NAMALWA (cell line): ENCODE results near the gene MRPL20.
"Not testable (repeated sequence)": the region's sequence is repeated elsewhere in the genome, so short reads cannot be mapped to it uniquely, and the experiment has no call there.

Source experiments
- DNase-seq: peaks from one replicate; pipeline ENCODE4 v3.0.0-alpha.2; 2015; ENCODE audit warnings: low spot score

Gene MRPL20

DNA sequence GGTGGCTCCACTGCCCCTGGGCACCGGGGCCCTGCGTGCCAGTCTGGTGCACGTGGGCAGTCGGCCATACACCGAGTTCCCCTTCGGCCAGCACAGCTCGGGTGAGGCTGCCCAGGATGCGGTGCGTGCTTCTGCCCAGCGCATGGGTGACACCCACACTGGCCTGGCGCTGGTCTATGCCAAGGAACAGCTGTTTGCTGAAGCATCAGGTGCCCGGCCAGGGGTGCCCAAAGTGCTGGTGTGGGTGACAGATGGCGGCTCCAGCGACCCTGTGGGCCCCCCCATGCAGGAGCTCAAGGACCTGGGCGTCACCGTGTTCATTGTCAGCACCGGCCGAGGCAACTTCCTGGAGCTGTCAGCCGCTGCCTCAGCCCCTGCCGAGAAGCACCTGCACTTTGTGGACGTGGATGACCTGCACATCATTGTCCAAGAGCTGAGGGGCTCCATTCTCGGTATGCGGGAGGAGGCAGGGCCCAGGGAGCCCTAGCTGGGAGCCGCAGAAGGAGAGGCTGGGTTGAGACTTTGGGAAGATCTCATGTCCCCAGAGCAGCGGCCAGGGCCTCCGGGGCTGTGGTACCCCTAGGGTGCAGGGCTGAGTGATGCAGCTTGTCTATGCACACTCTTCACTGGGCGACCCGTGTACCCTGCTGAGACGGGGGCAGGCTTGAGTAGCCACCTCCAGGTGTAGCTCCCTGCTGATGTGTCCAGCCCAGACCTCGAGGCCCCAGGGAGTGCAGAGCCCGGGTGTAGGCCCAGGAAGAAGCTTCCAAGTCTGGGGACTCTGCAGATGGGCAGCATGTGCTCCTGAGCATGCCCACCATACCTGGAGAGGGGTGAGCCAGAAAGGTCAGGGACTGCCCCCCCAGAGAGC is 30.2 kb upstream of the MRPL20 start:
- no peak for DNase-seq

DNA sequence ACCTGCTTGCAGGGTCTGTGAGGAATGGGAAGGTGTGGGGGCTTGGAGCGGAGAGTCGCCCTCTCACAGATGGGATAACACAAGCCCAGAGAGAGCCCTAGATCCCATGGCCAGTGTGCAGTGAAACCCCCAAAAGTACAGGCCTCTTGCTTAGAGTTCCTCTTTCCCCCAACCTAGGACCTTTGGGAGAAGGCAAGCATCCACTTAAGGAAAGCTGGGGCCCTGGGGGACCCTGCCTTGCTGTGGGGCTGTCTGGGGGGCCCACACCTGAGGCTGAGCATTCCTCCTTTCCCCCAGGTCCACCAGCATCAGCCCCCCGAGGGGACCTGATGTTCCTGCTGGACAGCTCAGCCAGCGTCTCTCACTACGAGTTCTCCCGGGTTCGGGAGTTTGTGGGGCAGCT is 29.5 kb upstream of the MRPL20 start:
- no peak for DNase-seq

DNA sequence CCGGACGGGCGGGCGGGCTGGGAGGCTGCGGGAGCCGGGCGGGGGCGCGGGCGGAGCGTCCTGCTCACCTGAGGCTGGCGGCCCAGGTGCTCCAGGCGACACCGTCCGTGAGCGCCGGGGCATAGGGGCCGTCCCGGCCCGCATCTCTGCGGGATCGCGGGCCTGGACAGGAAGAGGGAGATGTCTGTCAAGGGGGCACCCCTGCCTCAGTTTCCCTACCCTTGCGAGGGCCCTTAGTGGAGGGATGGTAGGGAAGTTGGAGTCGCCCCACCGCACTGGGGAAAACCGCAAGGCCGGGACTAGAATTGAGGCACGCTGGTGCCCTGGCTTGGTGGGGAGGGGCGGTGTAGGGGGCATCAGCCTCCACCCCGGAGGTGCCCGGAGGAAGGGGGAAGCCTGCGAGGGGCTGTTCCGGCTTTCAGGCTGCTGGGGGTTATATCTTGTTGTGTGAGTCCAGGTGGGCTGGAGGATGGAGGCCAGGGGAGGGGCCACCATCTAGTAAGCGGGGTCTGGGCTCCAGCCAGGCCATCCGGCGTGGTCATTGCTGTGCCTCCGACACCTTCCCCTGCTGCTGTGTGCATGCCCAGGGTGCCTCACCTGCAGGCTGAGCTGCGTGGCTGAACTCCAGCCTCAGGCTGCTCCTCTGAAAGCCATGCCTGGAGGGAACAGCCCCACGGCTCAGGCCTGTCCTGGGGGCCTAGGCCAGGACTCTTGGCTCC is 29.0 kb upstream of the MRPL20 start:
- no peak for DNase-seq

DNA sequence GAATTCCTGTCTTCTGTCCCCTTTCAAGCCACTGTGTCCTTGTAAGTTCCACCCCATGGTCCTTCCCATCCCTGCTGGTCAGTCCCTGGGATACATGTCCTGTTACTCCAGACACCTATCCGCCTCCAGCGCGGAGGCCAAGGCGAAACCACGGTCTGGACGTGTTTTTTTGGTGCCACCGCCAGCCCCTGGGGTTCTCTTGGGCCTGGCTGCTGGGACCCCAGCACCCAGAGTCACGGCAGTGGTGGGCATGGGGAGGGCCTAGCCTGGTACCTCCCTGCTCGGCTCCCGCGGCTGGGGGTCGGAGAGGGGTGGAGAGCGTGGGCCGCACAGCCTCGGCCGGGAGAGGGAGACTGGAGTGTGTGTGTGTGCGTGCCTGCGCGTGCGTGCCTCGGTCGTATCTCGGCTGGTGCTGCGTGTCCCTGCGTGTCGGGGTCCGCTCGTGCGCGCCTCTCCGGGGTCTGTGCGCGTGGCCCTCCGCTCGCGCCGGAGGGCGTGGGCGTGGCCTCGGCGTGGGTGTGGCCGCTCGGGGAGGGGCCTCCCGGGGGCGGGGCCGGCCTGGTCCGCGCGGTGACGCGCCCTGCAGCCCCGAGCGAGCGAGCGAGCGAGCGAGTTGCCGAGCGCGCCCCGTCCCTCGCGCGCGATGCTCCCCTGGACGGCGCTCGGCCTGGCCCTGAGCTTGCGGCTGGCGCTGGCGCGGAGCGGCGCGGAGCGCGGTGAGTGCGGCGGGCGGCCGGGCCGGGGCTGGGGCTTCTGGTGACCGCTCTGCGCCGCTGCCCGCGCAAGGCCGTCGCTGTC is 28.2 kb upstream of the MRPL20 start, which contains the start of gene VWA1:
Gene VWA1 (plus strand): TSS at position 585 of the 798 bp plus-strand sequence. CDS start 59 bp downstream, at position 644.
- DNase-seq = no peak

DNA sequence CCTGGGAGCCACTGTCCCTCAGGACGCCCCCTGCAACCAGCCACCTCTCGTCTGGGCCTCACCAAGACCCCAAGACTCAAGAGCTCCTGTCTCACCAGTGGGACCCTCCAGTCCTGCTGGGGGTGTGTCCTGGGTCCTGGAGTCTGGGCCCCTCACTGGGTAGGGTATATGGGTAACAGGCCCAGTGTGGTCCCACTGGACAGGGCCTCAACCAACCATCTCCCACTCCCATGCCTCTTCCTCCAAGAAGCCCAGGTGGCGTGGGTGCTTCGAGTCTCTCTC is 27.7 kb upstream of the MRPL20 start:
- DNase-seq = no peak

DNA sequence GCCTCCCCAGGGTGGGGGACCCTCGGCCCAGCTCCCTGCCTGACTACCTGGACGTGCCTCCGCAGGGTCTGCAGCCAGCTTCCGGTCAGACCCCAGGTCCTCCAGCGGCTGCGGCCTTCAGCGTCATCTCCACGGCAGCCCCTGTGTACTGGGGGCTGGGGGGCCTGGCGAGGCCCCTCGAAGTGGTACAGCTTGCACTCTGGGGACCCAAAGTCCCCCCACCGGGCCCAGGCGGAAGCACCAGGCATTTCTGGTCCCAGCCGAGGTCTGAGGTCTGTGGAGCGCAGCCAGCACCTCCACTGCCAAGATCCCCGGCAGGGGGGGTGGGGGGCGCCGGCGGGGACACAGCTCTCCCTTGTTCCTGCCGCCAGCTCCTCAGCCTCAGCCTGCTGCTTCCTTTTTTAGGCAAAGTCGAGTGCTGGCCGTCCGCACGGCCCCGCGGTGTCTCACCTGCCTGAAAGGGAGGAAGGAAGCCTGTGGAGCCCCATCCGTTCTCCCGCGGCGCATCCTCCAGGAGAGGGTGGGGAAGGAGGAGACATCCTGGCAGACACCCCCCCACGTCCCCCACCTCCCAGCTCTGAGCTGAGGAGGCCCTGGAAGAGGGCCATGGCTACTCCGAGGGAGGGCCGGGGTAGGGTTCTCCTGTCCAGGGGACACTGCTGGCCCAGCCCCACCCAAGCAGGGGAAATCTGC is 27.2 kb upstream of the MRPL20 start:
- no peak for DNase-seq

DNA sequence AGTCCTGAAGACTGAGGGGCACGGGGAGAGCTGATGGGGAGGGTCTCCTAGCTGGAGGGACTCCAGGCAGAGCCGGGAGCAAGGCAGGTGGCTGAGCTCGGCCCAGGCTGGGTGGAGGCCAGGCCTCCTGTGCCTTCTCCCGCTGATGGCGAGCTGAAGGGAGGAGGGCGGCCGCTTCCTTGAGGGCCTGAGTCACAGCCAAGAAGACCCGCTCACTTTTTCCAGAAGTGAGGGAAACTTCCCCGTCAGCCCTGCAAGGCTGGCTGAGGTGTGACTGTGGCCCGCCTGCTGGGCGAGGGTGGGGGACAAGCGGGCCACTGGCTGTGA is 26.7 kb upstream of the MRPL20 start:
- no peak for DNase-seq

DNA sequence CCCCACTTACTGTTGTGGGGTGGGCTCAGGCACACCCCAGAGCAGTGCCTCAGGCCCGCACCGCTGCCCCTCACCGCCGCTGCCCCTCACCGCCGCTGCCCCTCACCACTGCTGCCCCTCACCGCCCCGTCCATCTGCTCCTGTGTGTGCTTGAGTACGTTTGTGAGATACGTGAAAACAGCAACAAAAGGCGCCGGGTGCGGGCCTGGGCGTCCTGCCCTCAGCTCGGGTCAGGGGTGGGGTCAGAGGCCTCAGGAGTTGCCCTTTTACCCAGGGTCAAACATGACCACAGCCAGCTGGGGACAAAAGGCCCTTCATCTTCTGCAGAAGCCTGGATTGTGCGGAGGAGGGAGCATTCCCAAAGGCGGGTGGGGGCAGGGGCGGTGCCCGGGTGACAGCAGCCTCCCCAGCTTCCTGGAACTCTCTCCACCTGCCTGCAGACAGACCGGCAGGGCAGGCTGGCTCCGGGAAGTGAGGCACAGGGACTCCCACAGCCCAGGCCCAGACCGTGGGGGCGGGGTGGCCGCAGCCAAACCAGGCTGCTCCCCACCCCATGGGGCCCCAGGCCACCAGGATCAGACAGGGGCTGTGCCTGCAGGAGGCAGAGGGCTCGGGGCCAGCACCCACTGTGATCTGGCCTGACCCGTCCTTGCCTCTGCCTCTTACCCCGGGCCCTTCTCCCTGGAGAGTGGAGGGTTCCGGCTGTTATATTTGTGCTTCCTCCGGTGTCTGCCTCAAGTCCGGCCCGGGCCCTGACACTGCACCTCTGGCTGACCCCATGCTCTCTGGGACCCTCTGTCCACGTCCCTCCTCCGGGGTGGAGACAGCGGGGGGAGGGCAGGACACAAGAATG is 26.1 kb upstream of the MRPL20 start:
- DNase-seq = no peak

DNA sequence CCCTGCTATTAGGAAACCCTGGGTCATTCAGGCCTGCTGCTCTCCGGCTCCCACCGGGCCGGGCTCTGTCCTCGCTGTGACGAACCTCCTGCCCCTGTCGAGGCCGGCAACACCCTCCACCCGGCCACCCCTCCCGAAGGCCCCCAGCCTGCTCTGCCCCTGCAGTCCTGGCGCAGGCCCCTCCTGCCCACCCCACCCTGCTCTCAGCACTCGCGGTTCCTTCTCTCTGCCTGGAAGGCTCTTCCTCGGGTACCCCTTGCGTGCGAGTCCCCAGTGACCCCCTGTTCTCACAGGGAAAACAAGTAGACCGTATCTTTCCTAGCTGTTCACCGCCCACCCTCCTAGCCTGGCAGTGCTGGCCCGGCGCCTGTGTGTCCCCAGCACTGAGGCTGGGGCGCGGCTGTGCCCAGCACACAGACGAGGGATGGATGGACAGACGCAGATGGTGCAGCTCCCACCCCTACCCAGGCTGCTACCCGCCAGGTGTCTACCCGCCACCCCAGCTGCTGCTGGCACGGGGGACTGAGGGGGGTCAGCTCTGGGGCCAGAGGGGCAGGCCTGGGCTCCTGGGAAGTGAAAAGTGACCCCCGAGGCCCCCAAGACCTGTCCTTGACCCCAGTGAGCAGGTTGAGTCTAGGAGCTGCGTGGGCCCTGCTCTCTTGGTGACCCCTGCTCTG is 25.3 kb upstream of the MRPL20 start:
- no peak for DNase-seq

DNA sequence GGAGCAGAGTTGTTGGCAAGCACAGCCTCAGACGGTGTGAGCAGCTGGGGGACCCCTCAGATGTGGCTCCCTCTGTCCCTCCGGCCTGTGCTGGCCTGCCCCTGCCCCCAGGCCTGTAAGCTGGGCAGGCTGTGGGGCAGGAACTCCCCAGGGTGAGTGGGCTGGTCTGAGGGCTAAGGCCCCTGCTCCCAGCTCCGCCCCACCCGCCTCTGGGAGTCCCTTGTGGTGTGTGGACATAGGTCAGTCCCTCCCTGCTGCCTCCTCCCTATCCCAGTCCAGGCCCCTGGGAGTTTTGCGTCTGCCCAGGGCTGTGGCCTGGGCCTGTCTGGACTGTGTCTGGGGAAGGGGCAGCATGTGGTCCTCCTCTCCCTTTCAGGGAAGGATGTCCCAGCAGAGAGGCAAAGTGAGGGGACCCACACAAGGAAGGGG is 24.8 kb upstream of the MRPL20 start:
- DNase-seq = no peak

DNA sequence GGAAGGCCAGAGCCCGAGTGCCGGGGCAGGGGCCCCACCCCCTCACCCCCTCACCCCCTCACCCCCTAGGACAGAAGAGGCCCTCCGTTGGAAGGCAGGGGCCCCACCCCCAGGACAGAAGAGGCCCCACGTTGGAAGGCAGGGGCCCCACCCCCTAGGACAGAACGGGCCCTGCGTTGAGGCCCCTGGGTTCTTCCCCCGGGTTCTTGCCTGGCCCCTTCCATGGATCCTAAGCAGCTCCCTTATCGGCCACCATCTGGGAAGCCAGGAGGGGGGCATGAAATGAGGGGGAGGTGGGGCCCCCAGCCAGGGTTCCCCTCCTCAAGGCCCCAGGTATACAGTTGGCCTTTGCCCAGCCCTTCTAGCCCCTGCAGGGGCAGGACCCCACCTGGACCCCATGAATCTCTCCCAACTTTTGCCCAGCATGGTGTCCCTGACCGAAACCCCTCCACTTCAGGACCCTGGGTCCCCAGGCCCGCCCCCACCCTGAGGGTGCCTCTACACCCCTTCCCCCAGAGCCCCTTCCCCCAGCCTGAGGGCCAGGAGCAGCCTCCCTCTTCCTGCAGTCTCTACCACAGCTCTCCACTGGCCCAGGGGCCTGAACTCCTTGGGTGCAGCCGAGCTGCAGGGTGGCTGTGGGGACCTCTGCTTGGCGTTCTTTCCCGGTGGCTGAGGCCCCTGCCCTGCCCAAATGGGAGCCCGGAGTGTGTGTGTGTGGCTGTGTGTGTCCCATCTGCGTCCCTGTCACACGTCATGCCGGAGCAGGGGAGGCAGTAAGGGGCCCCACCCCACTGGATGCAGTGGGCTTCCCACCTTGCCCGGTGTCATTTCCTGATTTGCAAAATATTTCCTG is 24.1 kb upstream of the MRPL20 start:
- no peak for DNase-seq

DNA sequence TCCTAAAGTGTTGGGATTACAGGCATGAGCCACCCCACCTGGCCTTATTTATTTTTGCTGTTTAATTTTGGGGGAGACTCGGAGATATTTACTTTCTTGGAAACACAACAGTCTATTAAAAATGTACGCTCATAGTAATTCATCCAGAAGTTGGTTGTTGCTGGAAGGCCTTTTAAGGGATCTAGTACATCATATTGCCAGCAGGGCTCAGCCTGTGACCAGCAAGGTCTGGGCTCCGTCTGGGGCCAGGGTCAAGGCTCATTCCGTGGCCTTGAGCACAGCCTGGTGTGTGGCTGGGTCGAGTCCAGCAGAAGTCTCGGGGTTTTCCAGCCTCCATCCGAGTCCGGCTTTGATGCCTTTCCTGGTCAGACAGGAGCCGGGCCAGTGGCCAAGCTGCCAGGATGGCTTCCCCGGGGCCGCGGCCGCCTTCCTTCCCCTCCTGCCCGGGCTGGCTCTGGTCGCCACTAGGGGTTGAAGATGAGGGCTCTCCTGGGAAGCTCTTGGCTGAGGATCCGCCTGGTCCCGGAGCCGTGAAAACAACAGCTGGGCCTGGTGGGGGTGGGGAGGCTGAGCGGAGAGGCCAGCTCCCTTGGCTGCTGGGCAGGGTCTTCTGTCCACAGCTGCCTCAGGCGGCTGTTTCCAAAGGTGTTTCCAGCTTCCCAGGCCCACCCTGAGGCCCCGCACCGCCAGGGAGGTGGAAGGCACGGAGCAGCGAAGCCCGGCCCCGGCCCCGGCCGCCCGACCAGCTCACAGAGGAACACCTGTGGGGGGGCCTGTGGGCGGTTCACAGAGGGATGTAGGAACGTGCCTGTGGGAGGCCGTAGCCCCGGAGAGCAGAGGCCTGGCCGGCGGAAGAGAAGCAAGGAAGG is 23.3 kb upstream of the MRPL20 start:
- DNase-seq = no peak

DNA sequence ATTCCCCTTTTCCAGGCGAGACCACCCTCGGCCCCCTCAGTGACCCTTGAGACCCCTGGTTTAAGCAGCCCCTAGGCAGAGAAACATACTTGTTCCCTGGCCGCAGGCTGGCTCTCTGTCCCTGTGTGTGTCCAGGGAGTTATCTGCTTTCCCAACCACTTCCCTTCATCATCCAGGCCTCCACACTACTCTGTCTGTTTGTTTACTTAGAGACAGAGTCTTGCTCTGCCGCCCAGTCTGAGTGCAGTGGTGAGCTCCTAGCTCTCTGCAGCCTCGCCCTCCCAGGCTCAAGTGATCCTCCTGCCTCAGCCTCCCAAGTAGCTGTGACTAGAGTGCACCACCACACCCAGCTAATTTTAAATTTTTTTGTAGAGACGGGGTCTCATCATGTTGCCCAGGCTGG is 22.6 kb upstream of the MRPL20 start:
- no peak for DNase-seq

DNA sequence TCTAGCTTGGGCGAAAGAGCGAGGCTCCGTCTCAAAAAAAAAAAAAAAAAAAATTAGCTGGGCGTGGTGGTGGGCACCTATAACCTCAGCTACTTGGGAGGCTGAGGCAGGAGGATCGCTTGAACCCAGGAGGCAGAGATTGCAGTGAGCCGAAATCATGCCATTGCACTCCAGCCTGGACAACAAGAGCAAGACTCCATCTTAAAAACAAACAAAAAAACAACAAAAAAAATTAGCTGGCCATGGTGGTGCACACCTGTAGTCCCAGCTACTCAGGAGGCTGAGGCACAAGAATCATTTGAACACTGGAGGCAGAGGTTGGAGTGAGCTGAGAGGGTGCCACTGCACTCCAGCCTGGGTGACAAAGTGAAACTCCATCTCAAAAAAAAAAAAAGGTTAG is 21.9 kb upstream of the MRPL20 start:
- DNase-seq = not testable (repeated sequence)

DNA sequence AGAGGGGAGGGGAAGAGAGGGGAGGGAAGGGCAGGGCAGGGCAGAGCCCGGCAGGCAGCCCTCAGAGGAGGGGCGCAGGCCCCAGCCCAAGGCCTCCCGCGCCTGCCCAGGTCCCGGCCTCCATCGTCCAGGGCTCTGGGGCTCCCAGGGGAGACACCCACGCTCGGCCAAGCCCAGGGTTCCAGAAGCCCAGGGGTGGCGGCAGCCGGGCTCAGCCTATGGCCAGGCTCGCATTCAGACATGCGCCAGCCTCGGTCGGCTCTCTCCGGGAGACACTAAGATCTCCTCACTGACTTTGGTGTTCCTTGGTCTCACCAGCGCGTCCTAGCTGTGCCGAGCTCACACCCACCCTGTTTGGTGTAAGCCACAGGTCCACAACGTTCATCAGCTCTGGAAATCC is 21.1 kb upstream of the MRPL20 start:
- DNase-seq = no peak

DNA sequence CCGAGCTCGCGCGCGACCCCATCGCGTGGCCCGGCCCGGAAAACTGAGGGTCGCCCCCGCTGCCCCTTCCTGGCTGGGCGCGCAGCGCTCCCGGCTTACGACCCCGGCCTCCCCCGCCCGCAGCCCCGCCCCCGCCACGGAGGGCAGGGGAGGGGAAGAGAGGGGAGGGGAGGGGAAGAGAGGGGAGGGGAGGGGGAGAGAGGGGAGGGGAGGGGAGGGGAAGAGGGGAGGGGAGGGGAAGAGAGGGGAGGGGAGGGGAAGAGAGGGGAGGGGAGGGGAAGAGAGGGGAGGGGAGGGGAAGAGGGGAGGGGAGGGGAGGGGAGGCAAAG is 20.7 kb upstream of the MRPL20 start:
- no peak for DNase-seq

DNA sequence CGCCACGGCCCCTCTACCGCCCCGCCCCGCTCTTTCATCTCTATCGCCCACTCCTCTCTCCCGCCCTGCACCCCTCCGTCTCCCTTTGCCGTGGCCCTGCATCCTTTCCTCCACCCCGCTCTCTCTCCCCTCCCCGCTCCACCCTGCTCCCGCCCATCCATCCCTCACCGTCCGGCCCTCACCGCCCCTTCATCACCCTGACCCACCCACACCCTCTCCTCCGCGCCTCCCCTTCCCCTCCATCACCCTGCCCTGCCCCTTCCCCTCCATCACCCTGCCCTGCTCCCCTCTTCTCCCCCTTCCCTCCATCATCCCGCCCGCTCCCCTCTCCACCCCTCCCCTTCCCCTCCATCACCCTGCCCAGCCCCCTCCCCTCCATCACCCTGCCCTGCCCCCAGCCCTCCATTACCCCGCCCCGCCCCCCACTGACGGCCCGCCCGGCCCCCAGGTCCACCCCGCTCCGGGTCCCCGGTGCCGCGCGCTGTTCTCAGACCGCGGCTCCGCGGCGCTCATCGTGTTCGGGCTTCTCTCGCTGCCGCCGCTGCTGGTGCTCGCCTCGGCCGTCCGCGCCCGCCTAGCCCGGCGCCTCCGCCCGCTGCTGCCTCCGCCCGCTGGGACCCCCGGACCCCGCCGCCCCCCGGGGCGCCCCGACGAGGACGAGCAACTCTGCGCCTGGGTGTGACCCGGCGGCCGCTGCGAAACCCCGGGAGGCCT is 20.2 kb upstream of the MRPL20 start:
- no peak for DNase-seq

DNA sequence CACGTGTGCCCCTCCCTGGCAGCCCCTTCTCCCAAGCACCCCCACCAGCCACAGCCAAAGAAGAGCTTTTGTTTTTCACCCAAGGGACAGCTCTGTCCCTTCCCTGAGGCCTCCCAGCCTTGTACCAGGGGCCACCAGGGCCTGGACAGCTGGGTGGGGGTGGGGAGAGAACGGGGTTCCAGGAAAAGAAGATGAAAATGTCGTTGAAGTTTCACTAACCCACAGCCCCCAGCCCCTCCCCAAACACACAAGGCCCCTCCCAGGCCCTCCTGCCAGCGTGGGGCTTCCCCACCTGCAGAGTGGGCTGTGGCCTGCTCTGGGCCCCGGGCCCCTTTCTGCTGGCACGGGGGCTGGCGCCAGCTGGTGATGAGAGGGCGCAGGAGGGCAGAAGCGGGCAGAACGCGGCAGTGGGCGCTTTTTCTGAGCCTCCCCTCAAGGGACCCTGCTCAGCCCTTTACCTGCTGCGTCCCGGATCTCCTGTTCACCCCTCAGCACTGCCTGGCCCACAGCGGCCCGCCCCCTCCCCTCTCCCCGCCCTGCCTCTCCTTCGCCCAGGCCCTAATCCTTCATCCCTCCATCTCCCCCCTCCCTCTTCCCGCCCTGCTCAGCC is 19.5 kb upstream of the MRPL20 start:
- DNase-seq = no peak
